ENCODE results near the gene PLD1.
A peak's percentile ranks its signal among the peaks of the same experiment; 100 is the strongest.
"Not testable (repeated sequence)": the region's sequence is repeated elsewhere in the genome, so short reads cannot be mapped to it uniquely, and the experiment has no call there.

The PLD1 gene

GRCh38 chr3:171835613-171836012 lies 25.3 kb upstream of the PLD1 start:
- no peak for DNase-seq

- DNase-seq = no peak
These were observed 24.8 kb upstream of the PLD1 start for GRCh38 chr3:171835116-171835515.

GRCh38 chr3:171834461-171834801 lies 24.1 kb upstream of the PLD1 start:
- no peak for DNase-seq

- DNase-seq = peak; percentile 47
These were observed 23.6 kb upstream of the PLD1 start for GRCh38 chr3:171833789-171834460.

DNA sequence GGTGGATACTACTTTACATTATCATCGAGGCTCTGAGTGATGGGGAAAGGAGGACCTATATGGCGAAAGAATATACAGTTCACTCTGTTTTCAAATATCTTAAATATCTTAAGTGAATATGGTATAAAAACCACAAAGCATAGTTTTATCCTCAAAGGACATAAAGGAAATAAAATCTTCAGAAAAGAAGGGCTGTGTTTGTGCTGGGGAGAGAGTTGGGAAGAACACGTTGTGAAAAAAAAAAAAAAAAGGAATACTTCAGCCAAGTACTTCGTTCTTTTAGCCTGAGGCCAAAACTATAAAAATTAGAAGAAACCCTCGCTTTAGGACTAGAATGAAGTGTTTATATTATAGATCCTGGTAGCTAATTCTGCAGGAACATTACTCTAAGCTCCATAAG lies 22.7 kb upstream of the PLD1 start:
- no peak for DNase-seq

DNA sequence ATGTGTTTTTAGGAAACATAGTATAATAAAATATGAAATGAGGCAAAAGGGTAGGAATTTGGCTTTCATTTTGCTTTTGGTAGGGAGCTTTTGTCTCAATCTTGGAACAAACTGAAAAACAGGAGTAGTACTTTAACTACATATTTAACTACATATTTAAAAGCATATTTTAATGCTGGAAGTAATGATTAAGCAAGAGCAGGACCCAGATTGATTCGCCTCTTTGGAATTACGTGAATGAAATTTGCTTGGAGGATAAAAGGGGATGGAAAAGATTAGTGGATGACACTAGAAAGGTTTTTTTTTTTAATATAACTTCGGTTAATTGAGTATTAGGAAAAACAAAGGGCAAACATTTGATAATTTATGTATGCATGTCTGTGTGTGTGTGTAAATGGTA lies 21.7 kb upstream of the PLD1 start:
- no peak for DNase-seq

GRCh38 chr3:171830518-171830875 lies 20.2 kb upstream of the PLD1 start:
- no peak for DNase-seq

- peak; percentile 57 for DNase-seq
These were observed 19.7 kb upstream of the PLD1 start for GRCh38 chr3:171829841-171830517.

GRCh38 chr3:171828902-171829770 lies 18.9 kb upstream of the PLD1 start:
- no peak for DNase-seq

GRCh38 chr3:171827836-171828458 lies 17.7 kb upstream of the PLD1 start:
- DNase-seq = no peak

GRCh38 chr3:171827385-171827784 lies 17.1 kb upstream of the PLD1 start:
- no peak for DNase-seq

DNA sequence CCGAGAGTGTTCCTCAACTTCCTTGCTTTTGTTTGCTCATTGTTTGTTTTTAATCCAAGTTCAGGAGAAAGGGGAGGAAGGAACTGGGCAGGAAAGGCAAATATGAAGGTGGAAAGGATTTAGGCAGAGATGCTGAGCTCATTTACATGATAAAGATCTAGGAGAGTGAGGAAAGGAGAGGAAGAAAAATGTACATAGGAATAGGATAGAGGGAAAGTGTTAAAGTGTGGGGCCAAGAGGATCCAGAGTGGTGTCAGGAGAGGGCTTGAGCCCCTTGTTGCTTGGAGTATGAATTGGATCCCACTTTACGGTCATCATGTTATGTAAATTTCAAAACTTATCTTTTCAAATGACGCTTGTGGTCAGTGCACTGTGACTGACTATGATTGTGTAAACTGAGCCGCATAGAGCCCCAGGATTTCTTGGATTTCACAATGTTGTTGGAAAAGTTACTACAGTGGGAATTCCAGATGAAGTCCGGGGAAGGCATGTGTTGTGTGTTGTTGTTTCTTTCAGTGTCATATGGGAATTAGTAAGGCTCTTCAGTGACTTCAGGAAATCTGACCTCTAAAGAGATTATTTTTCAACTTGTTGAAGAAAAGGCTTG lies 15.0 kb upstream of the PLD1 start:
- DNase-seq = no peak

GRCh38 chr3:171824824-171825221 lies 14.5 kb upstream of the PLD1 start:
- no peak for DNase-seq

- no peak for DNase-seq
These were observed 13.8 kb upstream of the PLD1 start for GRCh38 chr3:171824116-171824515.

DNA sequence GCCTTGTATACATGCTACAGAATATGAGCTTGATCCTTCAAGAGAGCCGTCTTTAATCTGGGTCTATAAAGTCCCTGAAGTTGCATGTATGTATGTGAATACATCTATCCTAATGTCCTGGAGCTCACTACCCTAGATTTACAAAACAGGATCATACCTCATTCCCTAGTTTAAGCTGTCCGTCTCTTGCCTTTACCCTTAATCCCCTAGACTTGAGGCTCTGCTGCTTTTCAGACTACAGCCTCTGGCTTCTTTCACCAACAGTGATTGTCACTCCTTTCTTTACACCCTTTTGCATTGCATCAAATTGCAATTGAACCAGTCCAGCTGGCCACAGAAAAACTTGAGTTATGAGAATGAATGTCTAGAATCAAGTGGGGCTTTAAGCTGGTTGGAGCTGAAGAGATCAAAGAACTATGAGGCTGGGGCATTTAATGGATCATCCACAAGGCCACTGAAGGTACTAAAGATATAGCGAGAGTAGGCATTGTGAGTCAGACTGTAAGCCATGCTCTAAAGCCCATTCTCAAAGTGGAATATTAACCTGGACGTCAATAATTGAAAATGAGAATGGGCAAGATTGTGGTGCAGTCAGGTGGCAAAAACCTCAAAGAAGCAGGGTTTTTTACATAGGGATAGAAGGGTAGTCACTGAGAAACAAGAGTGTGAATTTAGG lies 12.3 kb upstream of the PLD1 start:
- DNase-seq = no peak

DNA sequence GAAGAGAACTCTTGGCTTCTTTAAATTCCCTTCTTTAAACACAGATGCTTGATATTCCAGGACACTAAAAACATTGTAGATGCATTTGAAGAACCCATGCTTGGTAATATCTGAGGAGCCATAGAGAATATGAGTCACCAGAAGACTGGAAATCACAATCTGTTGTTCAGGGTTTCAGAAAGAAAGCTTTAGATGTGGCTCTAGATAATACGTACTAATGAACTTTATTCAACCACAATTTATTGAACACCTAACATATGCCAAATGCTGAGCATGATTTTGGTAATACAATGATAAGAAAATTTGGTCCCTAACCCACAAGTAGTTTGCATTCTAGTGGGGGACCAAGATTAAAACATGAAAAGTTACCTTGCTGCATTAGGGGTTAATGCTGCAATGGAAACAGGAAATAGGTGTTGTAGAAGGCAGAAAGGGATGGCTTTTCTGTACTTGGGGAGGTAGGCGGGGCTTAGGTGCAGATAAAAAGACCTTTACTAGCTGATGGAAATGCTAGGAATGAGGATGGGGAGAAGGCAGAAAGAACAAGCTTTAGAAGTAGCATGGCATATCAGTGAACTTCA lies 11.6 kb upstream of the PLD1 start:
- no peak for DNase-seq

- DNase-seq = no peak
These were observed 10.8 kb upstream of the PLD1 start for GRCh38 chr3:171821044-171821443.

DNA sequence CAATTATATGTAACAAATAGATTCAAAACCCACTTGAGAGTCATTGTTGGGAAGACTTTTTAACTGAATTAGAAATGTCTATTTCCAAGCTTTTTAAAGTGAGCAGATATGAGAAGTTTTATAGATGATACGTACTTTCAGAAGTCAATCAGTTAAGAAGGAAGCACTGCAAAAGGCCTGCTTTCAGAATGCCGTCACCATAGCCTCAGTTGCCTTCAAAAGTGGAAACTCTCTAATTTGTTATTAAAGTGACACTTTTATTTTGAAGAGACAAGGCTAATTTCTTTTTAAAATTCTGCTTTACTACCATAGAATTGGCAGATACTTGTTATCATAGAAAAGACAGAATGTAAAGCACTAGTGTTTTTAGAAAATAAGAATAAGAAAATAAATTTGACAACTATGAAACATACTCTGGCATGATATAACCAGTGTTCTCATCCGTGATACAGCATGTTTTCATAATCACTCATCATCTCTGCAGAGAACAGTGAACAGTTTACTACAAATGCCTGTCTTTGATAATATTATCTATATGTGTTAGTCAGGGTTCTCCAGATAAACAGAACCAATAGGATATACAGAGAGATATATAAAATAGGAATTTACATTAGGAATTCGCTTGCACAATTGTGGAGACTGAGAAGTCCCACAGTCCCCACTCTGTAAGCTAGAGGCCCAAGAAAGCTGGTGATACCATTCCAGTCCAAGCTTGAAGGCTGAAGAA lies 7.0 kb upstream of the PLD1 start:
- DNase-seq = no peak

- no peak for DNase-seq
These were observed 5.8 kb upstream of the PLD1 start for GRCh38 chr3:171815973-171816595.

GRCh38 chr3:171814662-171815061 lies 4.4 kb upstream of the PLD1 start:
- DNase-seq = not testable (repeated sequence)

DNA sequence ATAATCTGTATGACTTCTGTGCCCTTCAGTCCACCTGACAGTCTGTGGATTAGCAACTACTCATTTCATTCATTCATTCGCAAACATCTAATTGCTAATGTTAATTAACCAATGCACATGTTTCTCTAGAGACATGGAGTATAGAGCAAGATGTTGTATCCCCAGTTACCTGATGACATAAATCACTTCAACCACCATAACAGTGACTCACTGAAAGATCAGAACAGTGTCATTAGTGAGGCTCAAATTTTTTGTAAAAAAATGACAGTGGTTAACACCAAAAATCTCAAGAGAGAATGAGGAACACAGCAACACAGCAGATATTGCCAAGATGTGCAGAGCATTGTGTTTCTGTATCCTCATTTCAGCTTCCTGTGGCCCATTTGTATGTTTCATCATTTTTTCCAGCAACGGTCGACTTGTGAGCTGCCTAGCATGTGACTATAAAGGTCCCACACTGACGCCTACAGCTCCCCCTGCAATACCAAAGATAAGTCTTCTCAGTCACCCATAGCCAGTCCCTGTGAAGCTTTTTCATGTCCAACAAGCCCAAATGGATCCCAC lies 3.7 kb upstream of the PLD1 start:
- DNase-seq = no peak

All from NCI-H510A treated with DMSO at 0.1 percent for 48 hours (cell line).